M059J (cell line): Measurements from ENCODE around the gene OPTC. TPM values are rescaled to one million over a fixed set of nuclear protein-coding genes. Genes with fewer than 3 reads are reported as not detected.

ENCODE experiments used
- DNase-seq: peaks from one replicate; pipeline ENCODE4 v3.0.0-alpha.2; 2012; ENCODE audit warnings: low read depth
- total RNA-seq: library from RNA; depleted of rRNA; stranded (reverse); fragments of >200 nt; shearing (Covaris generic); gene quantifications from 2 replicates; pipeline ENCODE4 v1.2.3, GENCODE V29; 2014

Gene OPTC
- total RNA-seq, 1 experiment from 2014 or later = not detected

GRCh38 chr1:203491664-203492063 lies 2.3 kb upstream of the OPTC start:
- DNase-seq = no peak

- no peak for DNase-seq
These were observed 1.7 kb upstream of the OPTC start for GRCh38 chr1:203492082-203492747.

GRCh38 chr1:203492748-203493130 lies 1.2 kb upstream of the OPTC start:
- no peak for DNase-seq

- DNase-seq = no peak
These were observed 1.9 kb downstream of the OPTC start for GRCh38 chr1:203495845-203496244.

GRCh38 chr1:203497269-203497777 lies 3.4 kb downstream of the OPTC start:
- no peak for DNase-seq

- no peak for DNase-seq
These were observed 5.8 kb downstream of the OPTC start for GRCh38 chr1:203499643-203500278.

GRCh38 chr1:203500279-203500678 lies 6.3 kb downstream of the OPTC start:
- DNase-seq = no peak

GRCh38 chr1:203503836-203504235 lies 9.9 kb downstream of the OPTC start:
- no peak for DNase-seq

GRCh38 chr1:203504400-203505250 lies 10.7 kb downstream of the OPTC start:
- peak; percentile 83 for DNase-seq

GRCh38 chr1:203505526-203506204 lies 11.7 kb downstream of the OPTC start:
- peak; percentile 52 for DNase-seq

GRCh38 chr1:203506858-203507626 lies 13.1 kb downstream of the OPTC start:
- peak; percentile 63 for DNase-seq

- no peak for DNase-seq
These were observed 13.8 kb downstream of the OPTC start for GRCh38 chr1:203507759-203508158.

GRCh38 chr1:203508463-203509073 lies 14.6 kb downstream of the OPTC start:
- peak; percentile 11 for DNase-seq

- no peak for DNase-seq
These were observed 15.2 kb downstream of the OPTC start for GRCh38 chr1:203509135-203509534.

GRCh38 chr1:203511513-203511912 lies 17.6 kb downstream of the OPTC start:
- no peak for DNase-seq

GRCh38 chr1:203511930-203512329 lies 18.0 kb downstream of the OPTC start:
- DNase-seq = peak; percentile 35

GRCh38 chr1:203512517-203512847 lies 18.5 kb downstream of the OPTC start:
- no peak for DNase-seq

GRCh38 chr1:203512848-203513584 lies 19.1 kb downstream of the OPTC start:
- peak; percentile 99 for DNase-seq

GRCh38 chr1:203513585-203514031 lies 19.7 kb downstream of the OPTC start:
- DNase-seq = no peak

- DNase-seq = no peak
These were observed 22.2 kb downstream of the OPTC start for GRCh38 chr1:203516184-203516583.
